22Rv1 (cell line): Measurements from ENCODE around the gene PAPPA2.

Source experiments
- H3K27ac ChIP-seq: fragments of 450-650 bp; 2 replicates; pipeline ENCODE4 v1.5.1; 2017
- ZFX ChIP-seq: fragments of 450-650 bp; IDR thresholded peaks from 2 replicates; pipeline ENCODE4 v1.6.1; 2017; ENCODE audit warnings: antibody characterized with exemption, borderline replicate concordance
- TF ChIP-seq, protein P1 (sequence below): fragments of 450-650 bp; IDR thresholded peaks from 2 replicates; pipeline ENCODE4 v1.5.1; 2017; ENCODE audit warnings: mild to moderate bottlenecking

The PAPPA2 gene

DNA sequence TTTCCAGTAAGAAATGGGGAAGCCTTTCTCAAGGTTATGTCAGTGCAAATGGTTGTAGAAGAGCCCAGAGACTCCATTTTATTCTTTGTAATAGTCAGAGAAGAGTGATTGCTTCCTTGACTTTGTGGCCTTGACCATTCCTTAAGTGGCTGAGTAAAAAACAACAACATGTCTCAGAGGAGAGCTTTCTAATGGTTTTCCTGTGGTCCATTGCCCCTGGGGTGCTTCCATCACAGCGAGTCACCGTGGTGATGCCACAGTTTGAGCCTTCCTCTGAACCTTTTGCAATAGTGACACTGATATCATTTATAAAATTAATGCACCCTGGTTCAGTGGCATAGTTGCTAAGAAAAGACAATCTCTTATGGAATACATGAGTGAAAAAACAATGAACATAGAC lies 38.6 kb downstream of the PAPPA2 start:
- no peak for TF ChIP-seq ZFX
- TF ChIP-seq, protein P1, sequence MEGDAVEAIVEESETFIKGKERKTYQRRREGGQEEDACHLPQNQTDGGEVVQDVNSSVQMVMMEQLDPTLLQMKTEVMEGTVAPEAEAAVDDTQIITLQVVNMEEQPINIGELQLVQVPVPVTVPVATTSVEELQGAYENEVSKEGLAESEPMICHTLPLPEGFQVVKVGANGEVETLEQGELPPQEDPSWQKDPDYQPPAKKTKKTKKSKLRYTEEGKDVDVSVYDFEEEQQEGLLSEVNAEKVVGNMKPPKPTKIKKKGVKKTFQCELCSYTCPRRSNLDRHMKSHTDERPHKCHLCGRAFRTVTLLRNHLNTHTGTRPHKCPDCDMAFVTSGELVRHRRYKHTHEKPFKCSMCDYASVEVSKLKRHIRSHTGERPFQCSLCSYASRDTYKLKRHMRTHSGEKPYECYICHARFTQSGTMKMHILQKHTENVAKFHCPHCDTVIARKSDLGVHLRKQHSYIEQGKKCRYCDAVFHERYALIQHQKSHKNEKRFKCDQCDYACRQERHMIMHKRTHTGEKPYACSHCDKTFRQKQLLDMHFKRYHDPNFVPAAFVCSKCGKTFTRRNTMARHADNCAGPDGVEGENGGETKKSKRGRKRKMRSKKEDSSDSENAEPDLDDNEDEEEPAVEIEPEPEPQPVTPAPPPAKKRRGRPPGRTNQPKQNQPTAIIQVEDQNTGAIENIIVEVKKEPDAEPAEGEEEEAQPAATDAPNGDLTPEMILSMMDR, result no peak
- no peak overlapping the region for H3K27ac ChIP-seq

DNA sequence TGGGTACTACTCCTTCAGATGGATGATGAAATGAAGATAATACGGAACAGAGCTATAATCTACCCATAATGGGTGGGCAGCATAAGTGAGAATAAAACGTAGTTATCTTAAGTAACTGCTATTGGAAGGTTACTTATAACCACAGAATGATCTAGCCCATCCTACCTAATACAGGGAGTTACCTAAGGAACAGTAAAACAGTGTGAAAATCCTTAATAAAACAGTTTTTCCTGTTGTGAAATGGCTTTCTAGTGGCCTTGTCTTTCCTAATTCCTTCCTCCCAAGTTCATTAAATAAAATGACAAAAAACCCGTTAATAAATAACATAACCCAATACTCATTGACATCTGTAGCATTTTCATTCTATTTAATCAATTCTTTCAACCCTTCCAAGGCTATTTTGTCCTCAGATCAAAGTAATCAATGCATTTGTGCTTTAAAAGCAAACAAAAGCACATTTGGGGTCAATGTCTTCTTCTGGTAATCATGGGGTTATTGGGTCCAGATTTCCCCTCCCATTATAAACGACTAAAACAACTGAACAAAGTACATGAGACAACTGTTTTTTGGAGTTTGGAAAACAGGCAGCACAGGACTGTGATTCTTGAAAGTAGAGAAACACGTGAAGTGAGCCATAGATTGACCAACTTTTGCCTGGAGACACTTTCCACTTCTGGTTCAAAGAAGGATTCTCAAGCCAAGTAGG lies 42.0 kb downstream of the PAPPA2 start:
- H3K27ac ChIP-seq, result no peak overlapping the region
- TF ChIP-seq, protein P1, result no peak
- TF ChIP-seq ZFX, result no peak

DNA sequence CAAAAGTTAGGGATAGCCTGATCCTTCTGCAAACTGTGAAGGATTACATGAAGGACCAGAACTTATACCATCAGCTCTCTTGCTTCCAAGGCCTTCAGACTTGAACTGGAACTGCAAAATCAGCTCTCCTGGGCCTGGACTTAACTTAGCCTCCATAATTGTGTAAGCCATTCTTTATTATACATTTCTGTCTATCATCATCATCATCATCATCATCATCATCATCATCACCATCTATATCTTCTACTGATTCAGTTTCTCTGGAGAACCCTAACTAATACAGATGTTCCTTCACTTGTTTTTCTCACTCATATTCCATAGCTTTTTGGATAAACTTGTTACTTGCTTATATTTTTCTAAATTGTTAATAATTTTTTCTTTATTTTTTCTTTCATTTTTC lies 50.0 kb downstream of the PAPPA2 start:
- TF ChIP-seq ZFX, result no peak
- TF ChIP-seq, protein P1, result no peak

DNA sequence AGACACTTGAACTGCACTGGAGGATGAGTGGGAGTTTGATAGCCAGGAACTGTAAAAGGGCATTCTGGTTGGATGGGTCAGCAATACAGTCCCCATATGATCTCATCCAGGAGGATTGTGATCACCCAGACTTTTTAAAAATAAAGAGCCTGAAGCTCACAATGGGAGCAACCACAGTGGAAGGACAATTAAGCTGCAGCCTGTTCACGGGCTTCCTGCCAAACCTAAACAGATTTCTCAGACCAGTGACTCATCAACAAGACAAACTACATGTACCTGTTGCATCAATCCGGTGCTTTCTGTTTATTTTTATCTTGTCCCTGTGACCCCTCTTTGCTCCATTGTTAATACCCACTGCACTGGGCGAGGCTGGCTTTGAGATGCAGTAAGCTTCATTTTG lies 52.3 kb downstream of the PAPPA2 start:
- no peak overlapping the region for H3K27ac ChIP-seq
- no peak for TF ChIP-seq ZFX
- TF ChIP-seq, protein P1, result no peak

More for the DNA sequence above, 50.0 kb downstream of the PAPPA2 start:
- no peak overlapping the region for H3K27ac ChIP-seq

DNA sequence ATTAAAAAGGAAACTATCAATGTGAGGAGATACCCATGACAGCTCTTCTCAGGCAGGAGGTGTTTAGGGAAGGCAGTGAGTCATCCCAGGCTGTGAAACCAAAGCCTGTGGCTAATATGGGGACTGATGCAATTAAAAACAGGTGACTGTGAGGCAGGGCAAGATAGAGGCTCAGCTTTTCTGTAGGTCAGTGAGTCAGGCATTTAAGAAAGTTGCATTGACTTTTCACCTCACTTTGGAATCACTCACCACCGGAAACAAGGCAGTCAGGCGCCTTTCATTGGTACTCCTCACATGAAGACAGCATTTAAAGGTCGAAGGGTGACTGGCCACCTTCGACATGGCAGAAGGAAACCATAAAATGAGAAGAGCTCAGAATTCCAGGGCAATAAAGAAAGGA lies 54.5 kb downstream of the PAPPA2 start:
- H3K27ac ChIP-seq, result no peak overlapping the region

GRCh38 chr1:176521211-176521610 lies 58.2 kb downstream of the PAPPA2 start:
- H3K27ac ChIP-seq, result no peak overlapping the region
- TF ChIP-seq, protein P1, result no peak
- TF ChIP-seq ZFX, result no peak

More for the DNA sequence above, 54.5 kb downstream of the PAPPA2 start:
- TF ChIP-seq, protein P1, result no peak
- no peak for TF ChIP-seq ZFX

- TF ChIP-seq, protein P1, result no peak
- no peak for TF ChIP-seq ZFX
These were observed 59.4 kb downstream of the PAPPA2 start for GRCh38 chr1:176522310-176522845.

More at GRCh38 chr1:176522310-176522845, 59.4 kb downstream of the PAPPA2 start:
- H3K27ac ChIP-seq, result no peak overlapping the region
